Bronchial epithelial cell (primary cell): ENCODE data around the gene PTPRCAP. TPM values are rescaled to one million over a fixed set of nuclear protein-coding genes. Genes with fewer than 3 reads are reported as not detected.

Experiments used
- DNase-seq: peaks from one replicate; pipeline ENCODE4 v3.0.0-alpha.2; 2010; ENCODE audit warnings: low read depth
- FAIRE-seq: peaks from 2 replicates; lab custom pipeline; 2011; peaks lifted over from hg19 to GRCh38; lab: Jason Lieb, UNC
- H3K27me3 ChIP-seq: 2 replicates; pipeline ENCODE4 v1.5.1; 2011; ENCODE audit warnings: low read length; ENCODE audit not compliant: control insufficient read depth, insufficient read depth
- H3K36me3 ChIP-seq: 2 replicates; pipeline ENCODE4 v1.5.1; 2011; ENCODE audit warnings: low read length; ENCODE audit not compliant: control insufficient read depth, insufficient read depth
- H3K4me3 ChIP-seq: 2 replicates; pipeline ENCODE4 v1.5.1; 2011; ENCODE audit warnings: mild to moderate bottlenecking, low read depth, low read length, control low read depth
- CTCF ChIP-seq: IDR thresholded peaks from 2 replicates; pipeline ENCODE4 v1.5.1; 2011; ENCODE audit warnings: mild to moderate bottlenecking, moderate library complexity, low read length, control low read depth, inconsistent platforms; ENCODE audit not compliant: insufficient read depth, severe bottlenecking
- total RNA-seq: library from RNA; depleted of rRNA; stranded (reverse); fragments of >200 nt; gene quantifications from 2 replicates; pipeline ENCODE4 v1.2.1, GENCODE V29; 2014

PTPRCAP gene
- total RNA-seq, 1 donor from 2014 or later = 0.26 TPM

GRCh38 chr11:67445515-67445914, 8.0 kb upstream of the PTPRCAP start:
- Histone ChIP-seq H3K36me3 (peaks cover 9% of the 10 kb centered on the region), H3K27me3 (no peaks in the 10 kb centered on the region), H3K4me3 (no peak overlapping the region)
- DNase-seq (no peak), FAIRE-seq (no peak)
- no peak for TF ChIP-seq CTCF

- peak overlapping the region; percentile 81 for H3K4me3 ChIP-seq
- peaks cover 14% of the 10 kb centered on the region for H3K36me3 ChIP-seq
- no peaks in the 10 kb centered on the region for H3K27me3 ChIP-seq
- FAIRE-seq = no peak
- TF ChIP-seq CTCF = no peak
- no peak for DNase-seq
These were observed 5.3 kb upstream of the PTPRCAP start for GRCh38 chr11:67442504-67443404.

- FAIRE-seq (no peak), DNase-seq (no peak)
- Histone ChIP-seq H3K4me3 (no peak overlapping the region), H3K27me3 (no peaks in the 10 kb centered on the region), H3K36me3 (peaks cover 15% of the 10 kb centered on the region)
- TF ChIP-seq CTCF = no peak
These were observed 4.4 kb upstream of the PTPRCAP start for GRCh38 chr11:67441731-67442351.

GRCh38 chr11:67441098-67441563, 3.6 kb upstream of the PTPRCAP start:
- no peak for FAIRE-seq
- no peak for DNase-seq
- H3K36me3 ChIP-seq = peaks cover 17% of the 10 kb centered on the region
- H3K27me3 ChIP-seq = no peaks in the 10 kb centered on the region
- no peak overlapping the region for H3K4me3 ChIP-seq
- no peak for TF ChIP-seq CTCF

GRCh38 chr11:67440229-67441097, 3.0 kb upstream of the PTPRCAP start:
- H3K36me3 ChIP-seq = peaks cover 20% of the 10 kb centered on the region
- no peaks in the 10 kb centered on the region for H3K27me3 ChIP-seq
- no peak overlapping the region for H3K4me3 ChIP-seq
- FAIRE-seq = no peak
- no peak for DNase-seq
- TF ChIP-seq CTCF = no peak
